Suprapubic skin (tissue), 4 donors: Measurements from ENCODE around the gene HOXA6. TPM values are rescaled to one million over a fixed set of nuclear protein-coding genes. Genes with fewer than 3 reads are reported as not detected.

ENCODE experiments used
- DNase-seq, 2 donors: peaks; one replicate each; pipeline ENCODE4 v3.0.0-alpha.2; 2019; ENCODE audit warnings: low spot score in 2 of 2
- H3K27ac ChIP-seq: fragments of 200-600 bp; sonication (generic); one replicate; pipeline ENCODE4 v1.5.1; 2019
- H3K27me3 ChIP-seq: fragments of 200-600 bp; sonication (generic); one replicate; pipeline ENCODE4 v1.5.1; 2019
- H3K36me3 ChIP-seq: fragments of 200-600 bp; sonication (generic); one replicate; pipeline ENCODE4 v1.5.1; 2019
- H3K4me1 ChIP-seq: fragments of 200-600 bp; sonication (generic); one replicate; pipeline ENCODE4 v1.5.1; 2019
- H3K4me3 ChIP-seq: fragments of 200-600 bp; sonication (generic); one replicate; pipeline ENCODE4 v1.5.1; 2019; ENCODE audit warnings: mild to moderate bottlenecking
- H3K9me3 ChIP-seq: fragments of 200-600 bp; sonication (generic); one replicate; pipeline ENCODE4 v1.5.1; 2019
- EP300 ChIP-seq: sonication (generic); formaldehyde crosslinking; IDR thresholded peaks from one replicate; pipeline ENCODE4 v1.6.1; 2017; ENCODE audit warnings: antibody characterized with exemption
- POLR2A ChIP-seq, 2 donors: fragments of 450-650 bp; IDR thresholded peaks; one replicate each; pipeline ENCODE4 v1.6.1; 2017; ENCODE audit warnings: antibody characterized with exemption in 2 of 2, mild to moderate bottlenecking in 2 of 2, moderate library complexity in 2 of 2
- POLR2AphosphoS5 ChIP-seq, 3 donors: sonication (generic); formaldehyde crosslinking; IDR thresholded peaks; one replicate each; pipeline ENCODE4 v1.6.1; 2017; ENCODE audit warnings: antibody characterized with exemption in 3 of 3
- WGBS: methylation state at CpG from one replicate; pipeline ENCODE4 v1.1.5; 2018; 5-methylcytosine and 5-hydroxymethylcytosine counted together
- total RNA-seq, 4 donors: library from RNA; depleted of rRNA; stranded (reverse); fragments of >200 nt; gene quantifications; one replicate each; pipeline ENCODE4 v1.1.0, GENCODE V29; 2016
- TF ChIP-seq, protein P1 (sequence below), 2 donors: fragments of 200-600 bp in 1 of 2; fragments of 450-650 bp in 1 of 2; sonication (generic) in 1 of 2; IDR thresholded peaks; one replicate each; pipeline ENCODE4 v1.5.1; 2016 to 2019; ENCODE audit warnings: antibody characterized with exemption in 2 of 2, mild to moderate bottlenecking in 1 of 2, moderate library complexity in 1 of 2

Gene HOXA6
- total RNA-seq, 4 donors from 2014 or later: 4.0 to 9.3 (median 6.4) TPM

DNA sequence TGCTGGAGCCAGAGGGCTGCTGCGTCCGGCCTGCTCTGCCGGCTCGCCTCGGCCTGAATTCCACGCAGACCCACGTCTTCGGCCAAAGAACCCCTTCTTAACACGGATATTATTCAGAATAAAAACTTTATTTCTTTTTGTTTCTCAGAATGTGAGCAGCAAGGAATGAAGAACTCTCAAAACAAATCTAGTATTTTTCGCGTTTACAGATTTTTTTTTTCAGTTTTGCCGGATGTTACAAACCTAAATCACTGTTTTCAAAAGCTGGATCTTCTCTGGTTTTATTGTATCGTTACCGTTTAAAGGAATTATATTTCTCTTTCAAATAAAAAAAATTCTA lies 40.7 kb downstream of the HOXA6 start:
- Histone ChIP-seq H3K27me3 (no peaks in the 10 kb centered on the region), H3K9me3 (no peaks in the 10 kb centered on the region), H3K4me1 (peaks cover 34% of the 10 kb centered on the region), H3K27ac (no peak overlapping the region), H3K36me3 (peaks cover 12% of the 10 kb centered on the region), H3K4me3 (peak overlapping the region; percentile 37)
- TF ChIP-seq POLR2AphosphoS5 (IDR thresholded peaks at IDR 0.05) (no peak), POLR2A (IDR thresholded peaks at IDR 0.05) (no peak), EP300 (no peak)
- TF ChIP-seq, protein P1, sequence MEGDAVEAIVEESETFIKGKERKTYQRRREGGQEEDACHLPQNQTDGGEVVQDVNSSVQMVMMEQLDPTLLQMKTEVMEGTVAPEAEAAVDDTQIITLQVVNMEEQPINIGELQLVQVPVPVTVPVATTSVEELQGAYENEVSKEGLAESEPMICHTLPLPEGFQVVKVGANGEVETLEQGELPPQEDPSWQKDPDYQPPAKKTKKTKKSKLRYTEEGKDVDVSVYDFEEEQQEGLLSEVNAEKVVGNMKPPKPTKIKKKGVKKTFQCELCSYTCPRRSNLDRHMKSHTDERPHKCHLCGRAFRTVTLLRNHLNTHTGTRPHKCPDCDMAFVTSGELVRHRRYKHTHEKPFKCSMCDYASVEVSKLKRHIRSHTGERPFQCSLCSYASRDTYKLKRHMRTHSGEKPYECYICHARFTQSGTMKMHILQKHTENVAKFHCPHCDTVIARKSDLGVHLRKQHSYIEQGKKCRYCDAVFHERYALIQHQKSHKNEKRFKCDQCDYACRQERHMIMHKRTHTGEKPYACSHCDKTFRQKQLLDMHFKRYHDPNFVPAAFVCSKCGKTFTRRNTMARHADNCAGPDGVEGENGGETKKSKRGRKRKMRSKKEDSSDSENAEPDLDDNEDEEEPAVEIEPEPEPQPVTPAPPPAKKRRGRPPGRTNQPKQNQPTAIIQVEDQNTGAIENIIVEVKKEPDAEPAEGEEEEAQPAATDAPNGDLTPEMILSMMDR (IDR thresholded peaks at IDR 0.05): no peak
- 85% methylated on average over 14 of the region's 14 CpGs for WGBS
- DNase-seq: no peak

DNA sequence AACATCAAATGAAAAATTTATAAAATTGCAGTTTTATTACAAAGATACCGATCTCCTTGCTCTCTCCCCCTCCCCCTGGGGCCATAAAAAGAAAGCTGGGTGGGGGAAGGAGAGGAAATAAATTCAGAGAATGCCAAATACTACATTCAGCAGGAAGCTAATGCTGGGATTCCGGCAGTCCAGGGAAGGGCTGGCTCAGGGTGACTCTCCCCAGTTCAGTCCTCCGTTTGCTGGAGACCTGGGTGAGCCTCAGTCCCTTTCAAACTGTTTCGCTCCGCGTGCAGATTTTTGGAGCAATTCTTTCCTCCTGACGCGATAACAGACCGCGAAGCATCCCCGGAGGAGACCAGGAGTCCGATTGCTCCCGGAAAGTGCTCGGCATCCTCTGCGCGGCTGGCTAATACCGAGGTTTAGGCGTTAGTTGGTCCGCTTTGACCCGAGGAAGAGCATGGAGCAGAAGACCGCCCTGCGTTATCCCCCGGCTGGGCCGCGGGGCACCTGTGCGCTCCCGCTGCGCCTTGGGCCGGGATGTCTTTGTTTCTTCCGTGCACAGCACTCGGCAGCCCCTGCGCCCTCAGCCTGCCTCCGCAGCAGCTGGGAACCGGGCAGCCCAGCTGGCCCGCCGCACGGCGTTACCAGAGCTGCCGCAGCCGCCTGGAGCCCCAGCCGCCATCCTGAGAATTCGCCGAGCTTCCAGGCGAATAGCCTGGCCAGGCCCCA lies 41.2 kb downstream of the HOXA6 start:
- peak overlapping the region; percentile 37 for H3K4me3 ChIP-seq
- no peak overlapping the region for H3K27ac ChIP-seq
- no peaks in the 10 kb centered on the region for H3K27me3 ChIP-seq
- H3K4me1 ChIP-seq: peaks cover 37% of the 10 kb centered on the region
- DNase-seq: peak in 1 of 2 donors; percentile 55
- H3K36me3 ChIP-seq: peaks cover 12% of the 10 kb centered on the region
- no peaks in the 10 kb centered on the region for H3K9me3 ChIP-seq
- no peak for TF ChIP-seq EP300
- TF ChIP-seq POLR2AphosphoS5 (IDR thresholded peaks at IDR 0.05): no peak
- TF ChIP-seq, protein P1 (IDR thresholded peaks at IDR 0.05): no peak
- no peak for TF ChIP-seq POLR2A (IDR thresholded peaks at IDR 0.05)
- WGBS: 74% methylated on average over 40 of the region's 44 CpGs

DNA sequence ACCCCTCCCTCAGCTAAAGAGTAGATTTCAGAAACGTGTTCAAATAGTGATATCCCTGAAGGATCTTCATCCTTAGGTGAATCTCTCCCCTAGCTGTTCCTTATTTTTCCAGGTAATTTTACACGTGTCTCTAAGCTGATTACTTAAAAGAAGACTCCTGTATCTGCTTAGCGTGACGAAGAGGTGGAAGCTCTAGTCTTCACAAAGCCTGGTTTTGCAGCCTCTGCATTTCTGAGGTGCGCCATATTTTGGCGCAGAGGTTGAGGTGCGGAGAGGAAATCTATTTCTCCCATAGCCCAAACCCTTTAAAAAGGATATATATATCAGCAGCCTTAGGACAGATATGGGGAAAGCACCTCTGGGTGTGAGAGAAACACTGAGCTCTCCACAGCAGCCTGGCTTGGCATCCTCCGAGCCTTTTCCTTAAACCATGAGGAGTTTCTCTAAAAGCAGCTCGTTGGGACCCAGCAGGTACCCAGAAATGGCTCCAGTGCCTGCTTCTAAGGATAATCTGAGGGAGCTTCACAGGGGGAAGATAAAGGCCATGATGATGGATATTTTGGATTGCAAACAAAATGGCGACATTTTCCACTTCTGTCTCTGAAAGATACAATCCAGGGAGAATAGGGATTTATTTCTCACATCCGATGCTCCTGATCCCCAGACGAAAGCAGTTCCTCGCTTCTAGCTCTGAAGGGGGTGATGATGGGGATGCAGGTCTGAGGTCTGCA lies 42.1 kb downstream of the HOXA6 start:
- Histone ChIP-seq H3K4me3 (no peak overlapping the region), H3K4me1 (peaks cover 31% of the 10 kb centered on the region), H3K27me3 (no peaks in the 10 kb centered on the region), H3K36me3 (peaks cover 12% of the 10 kb centered on the region), H3K9me3 (no peaks in the 10 kb centered on the region), H3K27ac (no peak overlapping the region)
- TF ChIP-seq POLR2A (IDR thresholded peaks at IDR 0.05) (no peak), POLR2AphosphoS5 (IDR thresholded peaks at IDR 0.05) (no peak), EP300 (no peak)
- TF ChIP-seq, protein P1 (IDR thresholded peaks at IDR 0.05): no peak
- 89% methylated on average over 13 of the region's 13 CpGs for WGBS
- DNase-seq: no peak

DNA sequence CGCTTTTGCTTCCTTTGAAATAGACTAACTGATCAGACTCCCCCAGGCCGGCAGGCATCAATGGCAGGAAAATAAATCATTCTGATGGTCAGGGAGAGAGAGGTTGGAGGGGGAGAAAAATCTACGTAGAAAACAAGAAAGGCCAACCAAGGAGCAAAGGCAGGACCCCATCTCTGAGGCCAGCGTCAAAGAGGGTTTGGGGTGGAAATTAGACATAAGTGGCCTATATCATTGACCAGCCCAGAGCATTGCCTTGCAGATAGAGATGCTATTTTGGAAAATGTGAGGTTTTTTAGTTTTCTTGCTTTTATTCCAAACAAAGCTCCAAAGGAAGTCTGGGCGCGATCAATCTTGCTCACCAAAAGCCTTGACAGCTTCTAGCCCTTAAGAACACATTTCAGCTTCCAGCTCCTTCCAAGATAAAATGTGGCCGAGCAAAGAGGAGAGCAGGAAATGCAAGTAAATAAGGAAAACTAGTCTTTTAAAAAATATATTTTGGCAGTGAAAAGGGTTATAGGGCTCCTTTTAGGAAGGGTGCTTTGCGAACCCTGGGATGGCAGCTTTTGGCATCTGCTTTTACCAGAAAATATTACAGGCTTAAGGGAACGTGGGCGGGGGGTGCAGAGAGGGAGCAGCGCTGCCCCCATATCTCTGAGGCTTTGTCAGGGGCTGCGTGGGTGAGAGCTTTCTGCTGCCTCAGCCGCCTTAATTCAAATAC lies 43.1 kb downstream of the HOXA6 start:
- TF ChIP-seq POLR2AphosphoS5 (IDR thresholded peaks at IDR 0.05) (no peak), POLR2A (IDR thresholded peaks at IDR 0.05) (no peak), EP300 (no peak)
- TF ChIP-seq, protein P1 (IDR thresholded peaks at IDR 0.05): no peak
- Histone ChIP-seq H3K4me3 (no peak overlapping the region), H3K9me3 (no peaks in the 10 kb centered on the region), H3K4me1 (peaks cover 23% of the 10 kb centered on the region), H3K27ac (no peak overlapping the region), H3K36me3 (peaks cover 4% of the 10 kb centered on the region), H3K27me3 (no peaks in the 10 kb centered on the region)
- WGBS: 83% methylated on average over 13 of the region's 13 CpGs
- no peak for DNase-seq
